Measurements from ENCODE around the gene LRRC32.
"Not testable (repeated sequence)": the region's sequence is repeated elsewhere in the genome, so short reads cannot be mapped to it uniquely, and the experiment has no call there.

Gene LRRC32

GRCh38 chr11:76644591-76644990 lies 26.0 kb downstream of the LRRC32 start:
- no peak for FAIRE-seq

GRCh38 chr11:76643711-76644110 lies 26.8 kb downstream of the LRRC32 start:
- FAIRE-seq: not testable (repeated sequence)

GRCh38 chr11:76642341-76642740 lies 28.2 kb downstream of the LRRC32 start:
- no peak for FAIRE-seq

GRCh38 chr11:76641905-76642304 lies 28.6 kb downstream of the LRRC32 start:
- no peak for FAIRE-seq

GRCh38 chr11:76640501-76640900 lies 30.0 kb downstream of the LRRC32 start:
- no peak for FAIRE-seq

- FAIRE-seq: no peak
These were observed 30.9 kb downstream of the LRRC32 start for GRCh38 chr11:76639621-76640020.

- FAIRE-seq: no peak
These were observed 32.0 kb downstream of the LRRC32 start for GRCh38 chr11:76638270-76639197.

- FAIRE-seq: no peak
These were observed 32.9 kb downstream of the LRRC32 start for GRCh38 chr11:76637491-76638269.

- FAIRE-seq: no peak
These were observed 33.6 kb downstream of the LRRC32 start for GRCh38 chr11:76636826-76637460.

- no peak for FAIRE-seq
These were observed 34.4 kb downstream of the LRRC32 start for GRCh38 chr11:76635991-76636738.

- no peak for FAIRE-seq
These were observed 35.7 kb downstream of the LRRC32 start for GRCh38 chr11:76634886-76635285.

GRCh38 chr11:76632492-76632891 lies 38.1 kb downstream of the LRRC32 start:
- no peak for FAIRE-seq

GRCh38 chr11:76631566-76632308 lies 38.8 kb downstream of the LRRC32 start:
- no peak for FAIRE-seq

GRCh38 chr11:76630600-76631281 lies 39.8 kb downstream of the LRRC32 start:
- no peak for FAIRE-seq

- no peak for FAIRE-seq
These were observed 40.5 kb downstream of the LRRC32 start for GRCh38 chr11:76629853-76630599.

- no peak for FAIRE-seq
These were observed 41.3 kb downstream of the LRRC32 start for GRCh38 chr11:76629116-76629852.

- FAIRE-seq: no peak
These were observed 42.1 kb downstream of the LRRC32 start for GRCh38 chr11:76628408-76628947.

GRCh38 chr11:76627606-76628005 lies 42.9 kb downstream of the LRRC32 start:
- no peak for FAIRE-seq

- no peak for FAIRE-seq
These were observed 43.6 kb downstream of the LRRC32 start for GRCh38 chr11:76626921-76627401.

All from colon (tissue), 2 donors.